ENCODE results near the gene CABLES2.

DNA sequence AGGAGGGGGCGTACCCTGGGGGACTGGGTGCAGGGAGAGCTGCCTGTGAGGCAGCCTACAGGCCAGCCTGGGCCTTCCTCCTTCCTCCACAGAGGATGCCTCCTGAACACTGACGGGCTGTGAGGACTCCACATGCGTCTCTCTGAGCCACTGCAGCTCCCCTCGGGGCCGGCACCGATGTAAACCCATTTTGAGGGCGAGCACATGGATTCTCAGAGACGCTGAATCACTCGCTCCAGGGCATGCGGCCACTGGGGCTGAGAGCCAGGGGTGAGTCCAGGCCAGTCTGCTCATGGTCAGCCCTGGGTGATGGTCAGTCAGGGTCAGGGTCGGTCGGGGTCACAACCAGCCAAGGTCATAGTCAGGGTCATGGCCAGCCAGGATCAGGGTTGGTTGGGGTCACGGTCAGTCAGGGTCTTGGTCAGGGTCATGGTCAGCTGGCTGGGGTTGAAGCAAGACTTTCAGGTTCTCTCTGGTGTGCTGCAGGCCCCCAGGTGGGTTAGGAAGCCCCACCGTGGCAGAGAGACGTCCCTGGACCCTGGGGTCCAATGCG, 35.0 kb upstream of the CABLES2 start:
- TF ChIP-seq CEBPB (IDR thresholded peaks at IDR 0.05) (no peak), RAD21 (IDR thresholded peaks at IDR 0.05; ENCODE audit: low read depth) (no peak), CREB1 (IDR thresholded peaks at IDR 0.05; ENCODE audit: low read depth) (no peak)
